Measurements from ENCODE around the gene C6orf89.

The C6orf89 gene

GRCh38 chr6:36852481-36853147 is 33.1 kb upstream of the C6orf89 start:
- no peak for DNase-seq (ENCODE audit: low read depth in 2 of 2)

- no peak for DNase-seq (ENCODE audit: low read depth in 2 of 2)
Observed at GRCh38 chr6:36853325-36853724, 32.4 kb upstream of the C6orf89 start.

- DNase-seq (ENCODE audit: low read depth in 2 of 2) = no peak
Observed at GRCh38 chr6:36855750-36856149, 30.0 kb upstream of the C6orf89 start.

- DNase-seq (ENCODE audit: low read depth in 2 of 2) = no peak
Observed at GRCh38 chr6:36856277-36856676, 29.5 kb upstream of the C6orf89 start.

GRCh38 chr6:36857325-36857724 is 28.4 kb upstream of the C6orf89 start:
- no peak for DNase-seq (ENCODE audit: low read depth in 2 of 2)

GRCh38 chr6:36858407-36858981 is 27.3 kb upstream of the C6orf89 start:
- DNase-seq (ENCODE audit: low read depth in 2 of 2) = no peak

- no peak for DNase-seq (ENCODE audit: low read depth in 2 of 2)
Observed at GRCh38 chr6:36860126-36860525, 25.6 kb upstream of the C6orf89 start.

- no peak for DNase-seq (ENCODE audit: low read depth in 2 of 2)
Observed at GRCh38 chr6:36862164-36862847, 23.4 kb upstream of the C6orf89 start.

GRCh38 chr6:36862848-36863382 is 22.8 kb upstream of the C6orf89 start:
- DNase-seq (ENCODE audit: low read depth in 2 of 2) = no peak

GRCh38 chr6:36863670-36864540 is 21.8 kb upstream of the C6orf89 start:
- DNase-seq (ENCODE audit: low read depth in 2 of 2) = no peak

- no peak for DNase-seq (ENCODE audit: low read depth in 2 of 2)
Observed at GRCh38 chr6:36865835-36866234, 19.9 kb upstream of the C6orf89 start.

- DNase-seq (ENCODE audit: low read depth in 2 of 2) = no peak
Observed at GRCh38 chr6:36867471-36868224, 18.1 kb upstream of the C6orf89 start.

- no peak for DNase-seq (ENCODE audit: low read depth in 2 of 2)
Observed at GRCh38 chr6:36871686-36872085, 14.1 kb upstream of the C6orf89 start.

GRCh38 chr6:36873115-36873514 is 12.6 kb upstream of the C6orf89 start:
- no peak for DNase-seq (ENCODE audit: low read depth in 2 of 2)

GRCh38 chr6:36873612-36874442 is 11.9 kb upstream of the C6orf89 start:
- DNase-seq (ENCODE audit: low read depth in 2 of 2) = no peak

GRCh38 chr6:36874443-36875249 is 11.1 kb upstream of the C6orf89 start, which contains the start of gene PPIL1:
Gene PPIL1, minus strand, starts transcription at chr6:36874803. Its CDS starts 31 bp downstream, at chr6:36874772.
- peak; percentile 64 to 72 for DNase-seq (ENCODE audit: low read depth in 2 of 2)

GRCh38 chr6:36875250-36875633 is 10.5 kb upstream of the C6orf89 start:
- DNase-seq (ENCODE audit: low read depth in 2 of 2) = no peak

GRCh38 chr6:36884610-36885009 is 1.1 kb upstream of the C6orf89 start:
- no peak for DNase-seq (ENCODE audit: low read depth in 2 of 2)

GRCh38 chr6:36886950-36887618 is 1.3 kb downstream of the C6orf89 start:
- DNase-seq (ENCODE audit: low read depth in 2 of 2) = no peak

All from activated CD4-positive, alpha-beta T cell treated with anti-CD3 and anti-CD28 coated beads for 24 hours (primary cell).